ENCODE results near the gene TMEM229B. TPM values are rescaled to one million over a fixed set of nuclear protein-coding genes. Genes with fewer than 3 reads are reported as not detected.
A peak's percentile ranks its signal among the peaks of the same experiment; 100 is the strongest.

The TMEM229B gene
- total RNA-seq, result 2.2 TPM
- long read RNA-seq, full-length matches to known transcripts, result 1 of 3 reads
- long read RNA-seq, partial matches to known transcripts, result 0 of 3 reads
- long read RNA-seq, other reads (novel, unspliced or antisense), result 2 of 3 reads

GRCh38 chr14:67487937-67488893 lies at the start of gene TMEM229B:
Gene TMEM229B (minus strand): TSS chr14:67488721. CDS start chr14:67473923, 14,798 bp downstream.
- intact Hi-C loops (cut with micrococcal nuclease), result no loop called here
- ATAC-seq (no peak), DNase-seq (peak; percentile 47)

- DNase-seq (no peak), ATAC-seq (no peak)
- intact Hi-C loops (cut with micrococcal nuclease), result no loop called here
These were observed 49.2 kb upstream of the TMEM229B start for GRCh38 chr14:67537736-67538135.

- ATAC-seq, result no peak
- intact Hi-C loops (cut with micrococcal nuclease), result no loop called here
- no peak for DNase-seq
These were observed 47.6 kb upstream of the TMEM229B start for GRCh38 chr14:67536087-67536486.

- no peak for DNase-seq
- ATAC-seq, result peak; percentile 3
- intact Hi-C loops (cut with micrococcal nuclease), result no loop called here
These were observed 45.2 kb upstream of the TMEM229B start for GRCh38 chr14:67533754-67534085.

GRCh38 chr14:67532998-67533753 lies 44.7 kb upstream of the TMEM229B start, which contains the start of gene PLEKHH1:
Gene PLEKHH1 (plus strand): TSS chr14:67533290. CDS start chr14:67541868, 8,578 bp downstream.
- intact Hi-C loops (cut with micrococcal nuclease), result no loop called here
- DNase-seq (peak; percentile 86), ATAC-seq (peak; percentile 99)

- DNase-seq (no peak), ATAC-seq (no peak)
- intact Hi-C loops (cut with micrococcal nuclease), result no loop called here
These were observed 44.1 kb upstream of the TMEM229B start for GRCh38 chr14:67532606-67532997.

GRCh38 chr14:67529947-67530935 lies 41.7 kb upstream of the TMEM229B start:
- intact Hi-C loops (cut with micrococcal nuclease), result no loop called here
- no peak for ATAC-seq
- DNase-seq, result no peak

- DNase-seq (no peak), ATAC-seq (no peak)
- intact Hi-C loops (cut with micrococcal nuclease), result no loop called here
These were observed 39.8 kb upstream of the TMEM229B start for GRCh38 chr14:67528276-67528675.

- intact Hi-C loops (cut with micrococcal nuclease), result no loop called here
- no peak for ATAC-seq
- DNase-seq, result no peak
These were observed 39.2 kb upstream of the TMEM229B start for GRCh38 chr14:67527756-67528155.

GRCh38 chr14:67526676-67527459 lies 38.3 kb upstream of the TMEM229B start:
- DNase-seq (no peak), ATAC-seq (peak; percentile 77)
- intact Hi-C loops (cut with micrococcal nuclease), result no loop called here

- intact Hi-C loops (cut with micrococcal nuclease), result no loop called here
- DNase-seq (no peak), ATAC-seq (no peak)
These were observed 37.7 kb upstream of the TMEM229B start for GRCh38 chr14:67526181-67526580.

- intact Hi-C loops (cut with micrococcal nuclease), result no loop called here
- ATAC-seq (no peak), DNase-seq (no peak)
These were observed 36.9 kb upstream of the TMEM229B start for GRCh38 chr14:67525389-67525788.

GRCh38 chr14:67524634-67524963 lies 36.1 kb upstream of the TMEM229B start:
- DNase-seq (no peak), ATAC-seq (no peak)
- intact Hi-C loops (cut with micrococcal nuclease), result no loop called here

- ATAC-seq, result no peak
- DNase-seq, result no peak
- intact Hi-C loops (cut with micrococcal nuclease), result no loop called here
These were observed 35.5 kb upstream of the TMEM229B start for GRCh38 chr14:67523764-67524633.

- peak; percentile 48 for ATAC-seq
- DNase-seq, result no peak
- intact Hi-C loops (cut with micrococcal nuclease), result no loop called here
These were observed 33.7 kb upstream of the TMEM229B start for GRCh38 chr14:67522270-67522669.

- DNase-seq (no peak), ATAC-seq (no peak)
- intact Hi-C loops (cut with micrococcal nuclease), result no loop called here
These were observed 32.0 kb upstream of the TMEM229B start for GRCh38 chr14:67520482-67520881.

- intact Hi-C loops (cut with micrococcal nuclease), result no loop called here
- no peak for ATAC-seq
- DNase-seq, result no peak
These were observed 30.9 kb upstream of the TMEM229B start for GRCh38 chr14:67519406-67519805.
